Endothelial cell of umbilical vein (primary cell): ENCODE measurements around the gene DSG4. TPM values are rescaled to one million over a fixed set of nuclear protein-coding genes. Genes with fewer than 3 reads are reported as not detected.

Experiments
- BruUV-seq: library from RNA; stranded (reverse); fragments of 400-500 nt; replicated peaks from 2 replicates; lab custom pipeline; 2021; lab: Mats Ljungman, UMichigan
- CTCF ChIA-PET: fragments of 300-600, 350-600 bp; sonication (Branson Sonifier 250); formaldehyde crosslinking; loops from one replicate; lab custom pipeline; 2021; ENCODE audit warnings: antibody characterized with exemption, inconsistent platforms; lab: Charles Lee
- POLR2A ChIA-PET: fragments of 300-600, 350-600 bp; sonication (Branson Sonifier 250); formaldehyde crosslinking; loops from one replicate; lab custom pipeline; 2021; ENCODE audit warnings: antibody characterized with exemption, inconsistent platforms; lab: Charles Lee
- DNase-seq: peaks from one replicate; pipeline ENCODE4 v3.0.0-alpha.2; 2011; ENCODE audit warnings: low read depth, low spot score
- FAIRE-seq: peaks from 2 replicates; lab custom pipeline; 2011; peaks lifted over from hg19 to GRCh38; lab: Jason Lieb, UNC
- H2AFZ ChIP-seq: 2 replicates; pipeline ENCODE4 v1.6.0; 2012; ENCODE audit warnings: low read depth, low read length, control low read depth, inconsistent platforms
- H3K27ac ChIP-seq: 2 replicates; pipeline ENCODE4 v1.5.1; 2011; ENCODE audit warnings: low read depth, mild to moderate bottlenecking, control low read depth, low read length, moderate library complexity; ENCODE audit not compliant: insufficient read depth
- H3K27me3 ChIP-seq, 2 experiments: 2 replicates each; pipeline versions ENCODE4 v1.6.0 to v1.6.1; 2011; ENCODE audit warnings: low read length in 2 of 2, mixed read lengths in 1 of 2; ENCODE audit not compliant: control insufficient read depth in 2 of 2, insufficient read depth in 2 of 2
- H3K36me3 ChIP-seq, 2 experiments: 2 replicates in 1 of 2; 3 replicates in 1 of 2; pipeline ENCODE4 v1.5.1; 2011; ENCODE audit warnings: low read length in 2 of 2, mild to moderate bottlenecking in 1 of 2, moderate library complexity in 1 of 2; ENCODE audit not compliant: control insufficient read depth in 2 of 2, insufficient read depth in 2 of 2; ENCODE audit errors: extremely low read depth in 1 of 2
- H3K4me1 ChIP-seq: 3 replicates; pipeline ENCODE4 v1.5.1; 2011; ENCODE audit warnings: mild to moderate bottlenecking, low read length; ENCODE audit not compliant: control insufficient read depth, insufficient read depth; ENCODE audit errors: extremely low read depth
- H3K4me2 ChIP-seq: 2 replicates; pipeline ENCODE4 v1.6.1; 2011; ENCODE audit warnings: low read length, control low read depth, mixed read lengths; ENCODE audit not compliant: insufficient read depth
- H3K4me3 ChIP-seq, 3 experiments: fragments of 200-600 bp in 1 of 3; sonication (generic), shearing (Covaris generic) in 1 of 3; replicated peaks in 1 of 3; 2 replicates each; pipeline ENCODE4 v1.5.1; 2011 to 2016; ENCODE audit warnings: control low read depth in 3 of 3, low read length in 3 of 3, mild to moderate bottlenecking in 2 of 3, inconsistent platforms in 1 of 3, low read depth in 1 of 3, moderate library complexity in 1 of 3; ENCODE audit not compliant: insufficient read depth in 1 of 3
- H3K79me2 ChIP-seq: 2 replicates; pipeline ENCODE4 v1.6.0; 2012; ENCODE audit warnings: low read length, inconsistent platforms; ENCODE audit not compliant: control insufficient read depth, insufficient read depth
- H3K9ac ChIP-seq: replicated peaks from 2 replicates; pipeline ENCODE3; 2011; ENCODE audit warnings: low read length, control low read depth; ENCODE audit not compliant: insufficient read depth; ENCODE audit errors: extremely low read depth
- H3K9me1 ChIP-seq: replicated peaks from 3 replicates; pipeline ENCODE4 v1.6.0; 2011; ENCODE audit warnings: mild to moderate bottlenecking, low read length; ENCODE audit not compliant: control insufficient read depth, insufficient read depth; ENCODE audit errors: extremely low read depth
- H3K9me3 ChIP-seq: replicated peaks from 2 replicates; pipeline ENCODE4 v1.5.1; 2012; ENCODE audit warnings: low read length, inconsistent platforms; ENCODE audit not compliant: control insufficient read depth, insufficient read depth
- H4K20me1 ChIP-seq: replicated peaks from 2 replicates; pipeline ENCODE3; 2011; ENCODE audit warnings: mild to moderate bottlenecking, low read length; ENCODE audit not compliant: control insufficient read depth, insufficient read depth; ENCODE audit errors: extremely low read depth
- CTCF ChIP-seq, 2 donors: IDR thresholded peaks; 1 replicate in 1 of 2; 2 replicates in 1 of 2; pipeline ENCODE4 v1.5.1; 2011; ENCODE audit warnings: low read length in 2 of 2, mild to moderate bottlenecking in 2 of 2, moderate library complexity in 2 of 2, control low read depth in 1 of 2, inconsistent platforms in 1 of 2, low read depth in 1 of 2; ENCODE audit not compliant: insufficient read depth in 1 of 2; ENCODE audit errors: extremely low read depth in 1 of 2
- EZH2 ChIP-seq: IDR thresholded peaks from 2 replicates; pipeline ENCODE4 v1.6.1; 2012; ENCODE audit warnings: borderline replicate concordance, low read depth, mild to moderate bottlenecking, moderate library complexity, low read length, inconsistent platforms; ENCODE audit not compliant: severe bottlenecking
- FOS ChIP-seq: IDR thresholded peaks from 2 replicates; pipeline ENCODE4 v1.6.1; 2011; ENCODE audit warnings: mild to moderate bottlenecking, low read length, moderate library complexity, borderline replicate concordance; ENCODE audit not compliant: insufficient read depth
- GATA2 ChIP-seq: IDR thresholded peaks from 2 replicates; pipeline ENCODE4 v1.7.0; 2011; ENCODE audit warnings: low read depth, mild to moderate bottlenecking, moderate library complexity, mixed read lengths, low read length; ENCODE audit not compliant: insufficient read length, insufficient read depth
- JUN ChIP-seq: IDR thresholded peaks from 2 replicates; pipeline ENCODE4 v1.6.1; 2011; ENCODE audit warnings: borderline replicate concordance, low read depth; ENCODE audit not compliant: insufficient read length, insufficient read depth
- MYC ChIP-seq: IDR thresholded peaks from one replicate; pipeline ENCODE4 v1.6.1; 2011; ENCODE audit warnings: mild to moderate bottlenecking, low read depth, low read length
- POLR2A ChIP-seq: IDR thresholded peaks from 2 replicates; pipeline ENCODE4 v1.6.1; 2012; ENCODE audit warnings: low read depth, mild to moderate bottlenecking, control low read depth, low read length
- POLR2AphosphoS5 ChIP-seq: IDR thresholded peaks from 2 replicates; pipeline ENCODE4 v1.6.1; 2012; ENCODE audit warnings: low read depth, mild to moderate bottlenecking, control low read depth, low read length, moderate library complexity; ENCODE audit not compliant: insufficient read depth
- dilution Hi-C: fragments of 300-500 bp; cut with MboI; formaldehyde crosslinking; loops from one replicate; pipeline ENCODE4 v1.15.0; 2019; ENCODE audit warnings: low sequenced_read_pairs; ENCODE audit not compliant: extremely low pct_ligation_motif_present
- intact Hi-C: fragments of 100-400 bp; cut with micrococcal nuclease; formaldehyde crosslinking; loops from one replicate; pipeline ENCODE4 v1.10.0; 2022
- polyA plus RNA-seq, 4 experiments: library from polyadenylated mRNA; depleted of rRNA in 3 of 4; stranded (reverse) in 3 of 4; unstranded in 1 of 4; fragments of >200 nt; gene quantifications; 2 replicates each; pipeline versions ENCODE4 v1.2.1 to v1.2.3, GENCODE V29; 2011 to 2012; ENCODE audit warnings: missing spikeins in 1 of 4
- total RNA-seq: library from RNA; stranded (reverse); gene quantifications from 2 replicates; pipeline ENCODE4 v1.2.3, GENCODE V29; 2021
- TF ChIP-seq, protein P1 (sequence below): IDR thresholded peaks from 2 replicates; pipeline ENCODE4 v1.6.1; 2011; ENCODE audit not compliant: insufficient read depth, insufficient read length

DSG4 gene
- total and polyA plus RNA-seq, 2 donors (not counting 3 experiments of a cell fraction or from before 2014, with no cell fraction given): not detected

DNA sequence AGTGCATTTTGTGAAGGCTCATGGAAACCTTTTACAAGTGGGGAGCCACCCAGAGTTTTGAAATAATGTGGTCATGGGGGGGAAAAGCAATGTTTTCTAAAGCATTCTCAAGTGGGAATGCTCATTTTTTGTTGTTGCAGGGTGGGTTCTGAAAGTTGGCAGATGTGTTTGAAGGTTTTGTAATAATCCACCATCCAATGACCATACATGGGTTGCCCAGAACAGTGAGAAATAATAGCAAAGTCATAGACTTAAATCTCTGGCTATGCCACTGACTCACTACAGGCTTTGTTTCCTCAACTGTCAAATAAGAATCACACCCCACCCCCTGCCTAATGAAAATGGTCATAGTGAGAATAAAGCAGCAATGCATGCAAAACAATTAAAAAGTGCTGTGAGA is 73.8 kb downstream of the DSG4 start:
- H3K4me1 ChIP-seq: no peaks in the 10 kb centered on the region
- H3K9ac ChIP-seq: no peak overlapping the region
- dilution Hi-C loops: no loop called here
- H3K4me3 ChIP-seq: no peak overlapping the region
- no peak overlapping the region for H2AFZ ChIP-seq
- DNase-seq (no peak), FAIRE-seq (no peak)
- H3K27ac ChIP-seq: no peak overlapping the region
- ChIA-PET CTCF (no interaction called here), POLR2A (no interaction called here)
- no peaks in the 10 kb centered on the region for H3K27me3 ChIP-seq
- no peaks in the 10 kb centered on the region for H3K36me3 ChIP-seq
- no peaks in the 10 kb centered on the region for H4K20me1 ChIP-seq
- BruUV-seq: no TSS peak
- intact Hi-C loops: no loop called here
- no peaks in the 10 kb centered on the region for H3K9me1 ChIP-seq
- H3K9me3 ChIP-seq: no peaks in the 10 kb centered on the region
- no peaks in the 10 kb centered on the region for H3K79me2 ChIP-seq
- TF ChIP-seq CTCF (IDR thresholded peaks at IDR 0.05; ENCODE audit: extremely low read depth in 1 of 2, insufficient read depth in 1 of 2, low read depth in 1 of 2, low read length in 2 of 2): no peak
- no peak for TF ChIP-seq GATA2
- TF ChIP-seq POLR2A: no peak
- no peak for TF ChIP-seq JUN
- TF ChIP-seq EZH2: no peak
- TF ChIP-seq FOS: no peak
- TF ChIP-seq, protein P1, sequence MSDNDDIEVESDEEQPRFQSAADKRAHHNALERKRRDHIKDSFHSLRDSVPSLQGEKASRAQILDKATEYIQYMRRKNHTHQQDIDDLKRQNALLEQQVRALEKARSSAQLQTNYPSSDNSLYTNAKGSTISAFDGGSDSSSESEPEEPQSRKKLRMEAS: no peak
- TF ChIP-seq POLR2AphosphoS5: no peak
- TF ChIP-seq MYC: no peak
- H3K4me2 ChIP-seq: no peak overlapping the region
